ENCODE data around the gene KIDINS220. TPM values are rescaled to one million over a fixed set of nuclear protein-coding genes. Genes with fewer than 3 reads are reported as not detected.

Gene KIDINS220
- total RNA-seq, 2 experiments from 2014 or later = 22.3 to 22.8 TPM

Other genes with a start within 250 kb of the KIDINS220 start
- 10 to 100 TPM; 61.1 to 62.5 TPM for gene ID2, start 155.6 kb downstream of the KIDINS220 start, total RNA-seq
- 1 to 10 TPM; 2.0 to 2.1 TPM for gene MBOAT2, start 166.1 kb upstream of the KIDINS220 start, total RNA-seq

Measured in activated naive CD8-positive, alpha-beta T cell treated with anti-CD3 and anti-CD28 coated beads for 36 hours (primary cell).